Suprapubic skin (tissue), 3 donors: Measurements from ENCODE around the gene RASGEF1C.

Experiments
- CTCF ChIP-seq, 2 donors: fragments of 200-600 bp in 1 of 2; fragments of 450-650 bp in 1 of 2; sonication (generic) in 1 of 2; IDR thresholded peaks; one replicate each; pipeline ENCODE4 v1.5.1; 2016 to 2019; ENCODE audit warnings: antibody characterized with exemption in 2 of 2, mild to moderate bottlenecking in 1 of 2, moderate library complexity in 1 of 2
- POLR2AphosphoS5 ChIP-seq, 3 donors: sonication (generic); formaldehyde crosslinking; IDR thresholded peaks; one replicate each; pipeline ENCODE4 v1.6.1; 2017; ENCODE audit warnings: antibody characterized with exemption in 3 of 3

GRCh38 chr5:180217797-180218196 lies 8.8 kb upstream of the RASGEF1C start:
- no peak for TF ChIP-seq CTCF (IDR thresholded peaks at IDR 0.05)
- TF ChIP-seq POLR2AphosphoS5 (IDR thresholded peaks at IDR 0.05): no peak
